H1 (cell line): ENCODE data around the gene SYTL5. TPM values are rescaled to one million over a fixed set of nuclear protein-coding genes. Genes with fewer than 3 reads are reported as not detected.

ENCODE experiments used
- CBX8 ChIP-seq: fragments of 300-800, 300-1000 bp; sonication (generic); IDR thresholded peaks from 2 replicates; pipeline ENCODE4 v1.7.1; 2016; ENCODE audit warnings: low read depth, low read length, borderline replicate concordance
- CHD7 ChIP-seq: fragments of 300-600 bp; sonication (generic); IDR thresholded peaks from 2 replicates; pipeline ENCODE4 v1.7.1; 2012; ENCODE audit warnings: low read length, moderate library complexity, mild to moderate bottlenecking, inconsistent platforms; ENCODE audit not compliant: insufficient replicate concordance
- polyA plus RNA-seq, 7 experiments: library from polyadenylated mRNA; depleted of rRNA in 3 of 7; stranded (reverse) in 5 of 7; unstranded in 2 of 7; fragments of >200 nt in 5 of 7; fragments of 200-250 nt in 2 of 7; gene quantifications; 1 replicate in 5 of 7; 2 replicates in 1 of 7; 4 replicates in 1 of 7; pipeline versions ENCODE4 v1.2.1 to v1.2.3, GENCODE V29; 2011 to 2013; ENCODE audit warnings: missing spikeins in 2 of 7, mixed read lengths in 2 of 7
- total RNA-seq: library from RNA; stranded (reverse); fragmentation: NEBNext Ultra II Directional; extraction: Animal tissue kit (Norgen Biotek cat#: 25700); gene quantifications from 2 replicates; pipeline ENCODE4 v1.2.1, GENCODE V29; 2021

The SYTL5 gene
- total and polyA plus RNA-seq, 2 of the 8 experiments (the other 6 are each of a cell fraction or from before 2014, with no cell fraction given): 0.15 to 0.52 TPM

GRCh38 chrX:38087594-38087993 is 81.2 kb downstream of the SYTL5 start (continued):
- TF ChIP-seq CHD7 (no peak), CBX8 (no peak)
